Measurements from ENCODE around the gene OTOL1.

DNA sequence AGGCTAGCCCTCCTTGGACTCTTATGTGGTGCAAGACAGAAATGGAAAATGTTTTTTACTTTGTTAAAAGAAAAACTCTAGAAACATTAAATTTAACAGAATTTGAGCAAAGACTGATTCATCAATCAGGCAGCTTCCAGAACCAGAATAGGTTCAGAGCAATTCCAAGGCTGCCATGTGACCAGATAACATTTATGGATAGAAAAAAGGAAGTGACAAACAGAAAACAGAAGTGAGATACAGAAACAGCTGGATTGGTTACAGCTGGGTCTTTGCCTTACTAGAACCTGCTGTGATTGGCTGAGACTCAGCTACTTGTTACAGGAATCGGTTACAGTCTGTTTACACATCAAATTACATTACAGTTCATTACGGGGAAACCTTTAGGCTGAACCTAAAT, 22.5 kb upstream of the OTOL1 start:
- TF ChIP-seq POLR2A (IDR thresholded peaks at IDR 0.05): no peak
- TF ChIP-seq, protein P1, sequence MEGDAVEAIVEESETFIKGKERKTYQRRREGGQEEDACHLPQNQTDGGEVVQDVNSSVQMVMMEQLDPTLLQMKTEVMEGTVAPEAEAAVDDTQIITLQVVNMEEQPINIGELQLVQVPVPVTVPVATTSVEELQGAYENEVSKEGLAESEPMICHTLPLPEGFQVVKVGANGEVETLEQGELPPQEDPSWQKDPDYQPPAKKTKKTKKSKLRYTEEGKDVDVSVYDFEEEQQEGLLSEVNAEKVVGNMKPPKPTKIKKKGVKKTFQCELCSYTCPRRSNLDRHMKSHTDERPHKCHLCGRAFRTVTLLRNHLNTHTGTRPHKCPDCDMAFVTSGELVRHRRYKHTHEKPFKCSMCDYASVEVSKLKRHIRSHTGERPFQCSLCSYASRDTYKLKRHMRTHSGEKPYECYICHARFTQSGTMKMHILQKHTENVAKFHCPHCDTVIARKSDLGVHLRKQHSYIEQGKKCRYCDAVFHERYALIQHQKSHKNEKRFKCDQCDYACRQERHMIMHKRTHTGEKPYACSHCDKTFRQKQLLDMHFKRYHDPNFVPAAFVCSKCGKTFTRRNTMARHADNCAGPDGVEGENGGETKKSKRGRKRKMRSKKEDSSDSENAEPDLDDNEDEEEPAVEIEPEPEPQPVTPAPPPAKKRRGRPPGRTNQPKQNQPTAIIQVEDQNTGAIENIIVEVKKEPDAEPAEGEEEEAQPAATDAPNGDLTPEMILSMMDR (IDR thresholded peaks at IDR 0.05): no peak
